DND-41 (cell line): ENCODE measurements around the gene HSD17B14.

Source experiments
- EZH2 ChIP-seq: IDR thresholded peaks from 3 replicates; pipeline ENCODE4 v1.6.1; 2012; ENCODE audit warnings: borderline replicate concordance, low read depth, mild to moderate bottlenecking, moderate library complexity, low read length, inconsistent platforms; ENCODE audit not compliant: severe bottlenecking
- TF ChIP-seq, protein P1 (sequence below): IDR thresholded peaks from 2 replicates; pipeline ENCODE4 v1.5.1; 2012; ENCODE audit warnings: borderline replicate concordance, low read length, moderate library complexity, mild to moderate bottlenecking; ENCODE audit not compliant: poor library complexity, severe bottlenecking; ENCODE audit errors: extremely low read depth

DNA sequence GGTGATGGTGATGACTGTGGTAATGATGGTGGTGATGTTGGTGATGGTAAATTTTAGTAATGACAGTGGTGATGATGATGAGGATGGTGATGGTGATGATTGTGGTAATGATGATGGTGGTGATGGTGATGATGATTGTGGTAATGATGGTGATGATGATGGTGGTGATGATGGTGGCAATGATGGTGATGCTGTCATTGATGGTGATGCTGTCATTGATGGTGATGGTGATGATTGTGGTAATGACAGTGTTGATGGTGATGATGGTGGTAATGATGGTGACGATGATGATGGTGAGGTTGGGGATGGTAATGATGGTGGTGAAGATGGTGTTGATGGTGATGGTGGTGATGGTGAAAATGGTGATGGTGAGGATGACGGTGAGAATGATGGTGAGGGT is 13.8 kb downstream of the HSD17B14 start:
- TF ChIP-seq, protein P1, sequence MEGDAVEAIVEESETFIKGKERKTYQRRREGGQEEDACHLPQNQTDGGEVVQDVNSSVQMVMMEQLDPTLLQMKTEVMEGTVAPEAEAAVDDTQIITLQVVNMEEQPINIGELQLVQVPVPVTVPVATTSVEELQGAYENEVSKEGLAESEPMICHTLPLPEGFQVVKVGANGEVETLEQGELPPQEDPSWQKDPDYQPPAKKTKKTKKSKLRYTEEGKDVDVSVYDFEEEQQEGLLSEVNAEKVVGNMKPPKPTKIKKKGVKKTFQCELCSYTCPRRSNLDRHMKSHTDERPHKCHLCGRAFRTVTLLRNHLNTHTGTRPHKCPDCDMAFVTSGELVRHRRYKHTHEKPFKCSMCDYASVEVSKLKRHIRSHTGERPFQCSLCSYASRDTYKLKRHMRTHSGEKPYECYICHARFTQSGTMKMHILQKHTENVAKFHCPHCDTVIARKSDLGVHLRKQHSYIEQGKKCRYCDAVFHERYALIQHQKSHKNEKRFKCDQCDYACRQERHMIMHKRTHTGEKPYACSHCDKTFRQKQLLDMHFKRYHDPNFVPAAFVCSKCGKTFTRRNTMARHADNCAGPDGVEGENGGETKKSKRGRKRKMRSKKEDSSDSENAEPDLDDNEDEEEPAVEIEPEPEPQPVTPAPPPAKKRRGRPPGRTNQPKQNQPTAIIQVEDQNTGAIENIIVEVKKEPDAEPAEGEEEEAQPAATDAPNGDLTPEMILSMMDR: no peak
- TF ChIP-seq EZH2: no peak
